ENCODE measurements around the gene MAGED4.

The MAGED4 gene

DNA sequence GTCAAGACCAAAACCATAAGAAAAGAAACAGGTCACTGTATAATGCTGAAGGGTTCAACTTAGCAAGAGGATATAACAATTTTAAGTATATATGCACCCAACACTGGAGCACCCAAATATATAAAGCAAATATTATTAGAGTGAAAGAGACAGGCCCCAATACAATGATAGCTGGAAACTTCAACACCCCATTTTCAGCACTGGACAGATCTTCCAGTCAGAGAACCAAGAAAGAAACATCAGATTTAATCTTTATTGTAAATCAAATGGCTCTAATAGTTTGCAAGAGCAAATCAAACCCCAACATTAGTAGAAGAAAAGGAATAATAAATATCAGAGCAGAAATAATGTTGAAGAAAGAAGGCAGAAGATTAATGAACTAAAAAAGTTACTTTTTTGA is 36.2 kb downstream of the MAGED4 start:
- H3K27me3 Mint-ChIP-seq, result peaks cover 0 to 33% of the 10 kb centered on the region in 2 donors
- DNase-seq (no peak), ATAC-seq (replicated peaks) (no peak)
- no peaks in the 10 kb centered on the region for H3K4me1 Mint-ChIP-seq (ENCODE audit: low read depth in 2 of 2)
- H3K4me3 Mint-ChIP-seq, result no peak overlapping the region
- H3K27ac Mint-ChIP-seq, result no peak overlapping the region
- H3K9me3 Mint-ChIP-seq, result no peaks in the 10 kb centered on the region
- H3K36me3 Mint-ChIP-seq (ENCODE audit: insufficient read depth), result no peaks in the 10 kb centered on the region
